ENCODE data around the gene KAT6B.

GRCh38 chr10:74852381-74852780 lies 26.0 kb downstream of the KAT6B start:
- no peak for TF ChIP-seq CTCF (conservative IDR thresholded peaks at IDR 0.05; ENCODE audit: low read depth, low read length)
- no peak for TF ChIP-seq EZH2 (IDR thresholded peaks at IDR 0.05; ENCODE audit: borderline replicate concordance, low read depth, low read length, poor library complexity, severe bottlenecking)

Measured in A673 (cell line).